Uterus (tissue), 2 donors: ENCODE results near the gene CR1L.
"Not testable (repeated sequence)": the region's sequence is repeated elsewhere in the genome, so short reads cannot be mapped to it uniquely, and the experiment has no call there.

Experiments used
- CTCF ChIP-seq, 4 experiments: fragments of 200-600 bp in 2 of 4; fragments of 450-650 bp in 2 of 4; sonication (generic) in 2 of 4; IDR thresholded peaks; one replicate each; pipeline ENCODE4 v1.5.1; 2016 to 2019; ENCODE audit warnings: antibody characterized with exemption in 4 of 4, mild to moderate bottlenecking in 2 of 4, moderate library complexity in 1 of 4
- POLR2A ChIP-seq, 2 donors: fragments of 450-650 bp; IDR thresholded peaks; one replicate each; pipeline ENCODE4 v1.6.1; 2016; ENCODE audit warnings: antibody characterized with exemption in 2 of 2, mild to moderate bottlenecking in 1 of 2, moderate library complexity in 1 of 2

DNA sequence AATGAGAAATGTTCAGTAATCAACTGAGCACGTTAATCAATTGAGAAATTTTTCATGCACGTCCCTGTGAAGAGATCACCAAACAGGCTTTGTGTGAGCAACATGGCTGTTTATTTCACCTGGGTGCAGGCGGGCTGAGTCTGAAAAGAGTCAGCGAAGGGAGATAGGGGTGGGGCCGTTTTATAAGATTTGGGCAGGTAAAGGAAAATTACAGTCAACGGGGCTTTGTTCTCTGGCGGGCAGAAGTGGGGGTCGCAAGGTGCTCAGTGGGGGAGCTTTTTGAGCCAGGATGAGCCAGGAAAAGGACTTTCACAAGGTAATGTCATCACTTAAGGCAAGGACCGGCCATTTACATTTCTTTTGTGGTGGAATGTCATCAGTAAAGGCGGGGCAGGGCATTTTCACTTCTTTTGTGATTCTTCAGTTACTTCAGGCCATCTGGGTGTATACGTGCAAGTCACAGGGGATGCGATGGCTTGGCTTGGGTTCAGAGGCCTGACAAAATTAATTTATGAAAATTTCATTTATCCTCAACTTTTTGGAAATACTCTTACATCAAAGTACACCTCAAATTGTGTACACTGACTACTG lies 11.1 kb upstream of the CR1L start:
- TF ChIP-seq POLR2A, CTCF (IDR thresholded peaks at IDR 0.05): not testable (repeated sequence)
